ENCODE results near the gene LAMA2. TPM values are rescaled to one million over a fixed set of nuclear protein-coding genes. Genes with fewer than 3 reads are reported as not detected.

LAMA2 gene
- total RNA-seq, 4 donors from 2014 or later = 61.5 to 154 (median 103) TPM

GRCh38 chr6:129350278-129350677 is 467.3 kb downstream of the LAMA2 start:
- Histone ChIP-seq H3K4me3 (no peak overlapping the region), H3K27me3 (no peaks in the 10 kb centered on the region), H3K4me1 (no peaks in the 10 kb centered on the region), H3K36me3 (no peaks in the 10 kb centered on the region), H3K9me3 (no peaks in the 10 kb centered on the region), H3K27ac (no peak overlapping the region)
- DNase-seq = no peak
- intact Hi-C loops (cut with DNase I; ENCODE audit: low total_unique reads) = no loop called here
- TF ChIP-seq POLR2A (IDR thresholded peaks at IDR 0.05) (no peak), CTCF (IDR thresholded peaks at IDR 0.05) (no peak)

GRCh38 chr6:129351807-129352206 is 468.9 kb downstream of the LAMA2 start:
- H3K36me3 ChIP-seq = no peaks in the 10 kb centered on the region
- no peaks in the 10 kb centered on the region for H3K4me1 ChIP-seq
- DNase-seq = no peak
- H3K9me3 ChIP-seq = no peaks in the 10 kb centered on the region
- H3K27ac ChIP-seq = no peak overlapping the region
- TF ChIP-seq CTCF (IDR thresholded peaks at IDR 0.05) = no peak
- TF ChIP-seq POLR2A (IDR thresholded peaks at IDR 0.05) = no peak
- intact Hi-C loops (cut with DNase I; ENCODE audit: low total_unique reads) = no loop called here
- no peak overlapping the region for H3K4me3 ChIP-seq
- no peaks in the 10 kb centered on the region for H3K27me3 ChIP-seq

GRCh38 chr6:129353067-129353466 is 470.1 kb downstream of the LAMA2 start:
- Histone ChIP-seq H3K4me1 (no peaks in the 10 kb centered on the region), H3K9me3 (no peaks in the 10 kb centered on the region), H3K27ac (no peak overlapping the region), H3K4me3 (no peak overlapping the region), H3K27me3 (no peaks in the 10 kb centered on the region), H3K36me3 (no peaks in the 10 kb centered on the region)
- TF ChIP-seq POLR2A (IDR thresholded peaks at IDR 0.05) (no peak), CTCF (IDR thresholded peaks at IDR 0.05) (no peak)
- intact Hi-C loops (cut with DNase I; ENCODE audit: low total_unique reads) = no loop called here
- no peak for DNase-seq

GRCh38 chr6:129356129-129356528 is 473.2 kb downstream of the LAMA2 start:
- no peak overlapping the region for H3K4me3 ChIP-seq
- no peaks in the 10 kb centered on the region for H3K9me3 ChIP-seq
- no peak for DNase-seq
- intact Hi-C loops (cut with DNase I; ENCODE audit: low total_unique reads) = no loop called here
- H3K27ac ChIP-seq = no peak overlapping the region
- TF ChIP-seq POLR2A (IDR thresholded peaks at IDR 0.05) (no peak), CTCF (IDR thresholded peaks at IDR 0.05) (no peak)
- no peaks in the 10 kb centered on the region for H3K4me1 ChIP-seq
- H3K36me3 ChIP-seq = no peaks in the 10 kb centered on the region
- H3K27me3 ChIP-seq = no peaks in the 10 kb centered on the region

- H3K27ac ChIP-seq = no peak overlapping the region
- H3K27me3 ChIP-seq = no peaks in the 10 kb centered on the region
- no peaks in the 10 kb centered on the region for H3K9me3 ChIP-seq
- no peaks in the 10 kb centered on the region for H3K4me1 ChIP-seq
- TF ChIP-seq POLR2A (IDR thresholded peaks at IDR 0.05) = no peak
- no peak for TF ChIP-seq CTCF (IDR thresholded peaks at IDR 0.05)
- intact Hi-C loops (cut with DNase I; ENCODE audit: low total_unique reads) = no loop called here
- no peak for DNase-seq
- H3K4me3 ChIP-seq = no peak overlapping the region
- H3K36me3 ChIP-seq = no peaks in the 10 kb centered on the region
Observed at GRCh38 chr6:129359811-129360681, 477.1 kb downstream of the LAMA2 start.

All from uterus (tissue), 4 donors.